ENCODE measurements around the gene ULK1. TPM values are rescaled to one million over a fixed set of nuclear protein-coding genes. Genes with fewer than 3 reads are reported as not detected.

Gene ULK1
- total RNA-seq, 1 donor from 2014 or later = 69.3 TPM

DNA sequence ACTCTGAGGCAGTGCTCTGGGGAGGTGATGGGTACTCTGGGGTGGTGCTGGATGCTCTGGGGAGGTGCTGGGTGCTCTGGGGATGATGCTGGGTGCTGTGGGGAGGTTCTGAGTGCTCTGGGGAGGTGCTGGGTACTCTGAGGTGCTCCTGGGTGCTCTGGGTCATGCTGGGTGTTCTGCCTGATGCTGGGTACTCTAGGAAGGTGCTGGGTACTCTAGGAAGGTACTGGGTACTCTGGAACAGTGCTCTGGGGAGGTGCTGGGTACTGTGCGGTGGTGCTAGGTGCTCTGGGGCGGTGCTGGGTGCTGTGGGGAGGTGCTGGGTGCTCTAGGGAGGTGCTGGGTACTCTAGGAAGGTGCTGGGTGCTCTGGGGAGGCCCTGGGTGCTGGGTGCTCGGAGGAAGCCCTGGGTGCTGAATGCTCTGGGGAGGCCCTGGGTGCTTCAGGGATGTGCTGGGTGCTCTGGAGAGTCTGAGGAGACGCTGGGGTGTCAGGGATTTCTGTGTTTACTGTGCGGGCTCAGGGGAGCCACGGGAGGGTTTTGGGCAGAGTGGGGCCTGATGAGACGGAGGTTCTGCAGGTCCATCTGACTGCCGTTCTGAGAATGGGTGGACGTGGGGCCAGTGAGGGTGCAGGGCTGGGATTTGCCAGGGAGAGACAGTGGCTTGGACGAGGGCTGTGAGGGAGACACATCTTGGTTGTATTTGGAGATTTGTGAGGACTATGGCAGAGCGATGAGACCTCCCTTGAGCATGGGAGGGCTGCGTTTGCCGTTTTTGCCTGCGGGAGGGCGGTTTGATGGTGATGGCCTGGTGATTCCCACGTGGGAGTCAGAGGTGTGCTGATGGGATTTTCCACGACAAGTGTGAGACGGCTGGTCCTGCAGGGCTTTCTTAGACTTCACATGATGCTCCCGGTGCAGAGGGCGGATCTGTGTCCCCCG is 36.2 kb upstream of the ULK1 start:
- TF ChIP-seq, protein P1, sequence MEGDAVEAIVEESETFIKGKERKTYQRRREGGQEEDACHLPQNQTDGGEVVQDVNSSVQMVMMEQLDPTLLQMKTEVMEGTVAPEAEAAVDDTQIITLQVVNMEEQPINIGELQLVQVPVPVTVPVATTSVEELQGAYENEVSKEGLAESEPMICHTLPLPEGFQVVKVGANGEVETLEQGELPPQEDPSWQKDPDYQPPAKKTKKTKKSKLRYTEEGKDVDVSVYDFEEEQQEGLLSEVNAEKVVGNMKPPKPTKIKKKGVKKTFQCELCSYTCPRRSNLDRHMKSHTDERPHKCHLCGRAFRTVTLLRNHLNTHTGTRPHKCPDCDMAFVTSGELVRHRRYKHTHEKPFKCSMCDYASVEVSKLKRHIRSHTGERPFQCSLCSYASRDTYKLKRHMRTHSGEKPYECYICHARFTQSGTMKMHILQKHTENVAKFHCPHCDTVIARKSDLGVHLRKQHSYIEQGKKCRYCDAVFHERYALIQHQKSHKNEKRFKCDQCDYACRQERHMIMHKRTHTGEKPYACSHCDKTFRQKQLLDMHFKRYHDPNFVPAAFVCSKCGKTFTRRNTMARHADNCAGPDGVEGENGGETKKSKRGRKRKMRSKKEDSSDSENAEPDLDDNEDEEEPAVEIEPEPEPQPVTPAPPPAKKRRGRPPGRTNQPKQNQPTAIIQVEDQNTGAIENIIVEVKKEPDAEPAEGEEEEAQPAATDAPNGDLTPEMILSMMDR (conservative IDR thresholded peaks at IDR 0.05) = no peak
- Mint-ChIP-seq H3K4me1 (peaks cover 52% of the 10 kb centered on the region), H3K36me3 (ENCODE audit: low read depth) (no peaks in the 10 kb centered on the region), H3K27me3 (ENCODE audit: low read depth) (peaks cover 56% of the 10 kb centered on the region), H3K9me3 (no peaks in the 10 kb centered on the region), H3K4me3 (peak overlapping the region; percentile 84), H3K27ac (ENCODE audit: unreplicated experiment) (peak overlapping the region; percentile 28)
- no peak for DNase-seq (ENCODE audit: low read depth, low spot score)

DNA sequence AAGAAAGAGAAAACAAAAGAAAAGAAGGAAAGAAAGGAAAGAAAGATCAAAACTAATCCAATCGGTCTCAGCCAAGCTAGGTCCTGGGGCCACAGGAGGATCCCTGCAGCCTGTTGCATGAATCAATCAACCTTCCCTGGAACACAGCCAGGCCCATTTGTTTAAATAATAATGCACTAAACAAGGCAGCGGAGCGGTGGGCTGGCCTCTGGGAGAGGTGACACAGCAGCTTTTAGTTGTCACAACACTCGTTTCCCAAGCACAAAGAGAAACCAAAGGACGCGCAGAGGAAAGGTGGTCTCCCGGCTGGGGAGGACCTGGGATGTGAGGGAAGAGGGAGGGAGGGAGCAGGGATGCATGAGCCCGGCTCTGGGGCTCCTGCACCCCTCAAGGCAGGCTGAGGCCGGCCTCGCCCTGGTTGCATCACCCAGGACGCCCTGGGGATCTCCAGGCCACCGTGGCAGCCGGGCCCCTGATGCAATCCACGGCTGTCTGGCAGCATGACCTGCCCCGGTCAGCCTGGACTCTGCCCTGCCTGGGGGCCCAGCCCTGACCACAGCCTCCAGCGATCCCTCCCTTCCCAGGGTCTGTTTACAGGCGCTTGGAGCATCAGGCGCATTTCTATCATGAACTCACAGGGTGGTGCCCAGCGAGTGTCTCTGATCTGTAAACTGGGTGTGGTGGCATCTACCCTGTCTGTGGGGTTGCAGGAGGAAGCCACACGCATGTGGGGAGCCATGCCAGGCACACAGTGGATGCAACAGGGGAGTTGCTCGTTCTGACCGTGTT is 33.8 kb upstream of the ULK1 start:
- peak overlapping the region; percentile 82 for H3K4me3 Mint-ChIP-seq
- H3K4me1 Mint-ChIP-seq = peaks cover 57% of the 10 kb centered on the region
- no peak for DNase-seq (ENCODE audit: low read depth, low spot score)
- H3K36me3 Mint-ChIP-seq (ENCODE audit: low read depth) = no peaks in the 10 kb centered on the region
- peak overlapping the region; percentile 86 for H3K27ac Mint-ChIP-seq (ENCODE audit: unreplicated experiment)
- TF ChIP-seq, protein P1 (conservative IDR thresholded peaks at IDR 0.05) = no peak
- H3K9me3 Mint-ChIP-seq = no peaks in the 10 kb centered on the region
- peaks cover 48% of the 10 kb centered on the region for H3K27me3 Mint-ChIP-seq (ENCODE audit: low read depth)

DNA sequence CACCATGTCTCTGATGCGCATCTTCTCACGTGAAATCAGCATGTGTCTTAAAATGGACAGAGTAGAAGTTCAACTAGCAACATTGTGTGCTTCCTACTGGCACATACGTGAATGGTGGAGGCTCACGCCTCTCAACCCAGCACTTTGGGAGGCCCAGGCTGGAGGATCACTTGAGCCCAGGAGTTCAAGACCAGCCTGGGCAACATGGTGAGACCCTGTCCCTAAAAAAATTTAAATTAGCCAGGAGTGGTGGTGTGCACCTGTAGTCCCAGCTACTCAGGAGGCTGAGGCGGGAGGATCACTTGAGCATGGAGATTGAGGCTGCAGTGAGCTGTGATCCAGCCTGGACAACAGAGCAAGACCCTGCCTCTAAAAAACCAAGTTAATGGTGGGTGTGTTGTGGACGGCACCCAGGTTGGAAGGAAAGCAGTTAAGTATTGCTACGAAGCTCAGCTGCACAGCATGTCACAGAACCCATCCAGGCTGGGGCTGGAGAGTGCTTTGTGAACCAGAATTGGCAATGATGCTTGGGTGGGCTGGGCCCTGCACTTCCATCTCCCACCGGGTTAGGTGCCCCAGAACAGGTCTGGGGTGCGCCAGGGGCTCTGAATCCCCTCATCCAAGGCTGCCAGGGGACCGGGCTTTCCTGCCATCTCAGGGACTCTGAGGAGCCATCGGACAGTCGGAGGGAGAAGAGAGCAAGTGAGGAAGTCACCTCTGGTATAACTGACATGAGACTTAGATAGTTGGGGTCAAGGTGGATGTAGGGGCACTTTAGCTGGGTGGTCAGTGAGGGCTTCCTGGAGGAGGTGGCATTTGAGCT is 33.0 kb upstream of the ULK1 start:
- TF ChIP-seq, protein P1 (conservative IDR thresholded peaks at IDR 0.05) = no peak

DNA sequence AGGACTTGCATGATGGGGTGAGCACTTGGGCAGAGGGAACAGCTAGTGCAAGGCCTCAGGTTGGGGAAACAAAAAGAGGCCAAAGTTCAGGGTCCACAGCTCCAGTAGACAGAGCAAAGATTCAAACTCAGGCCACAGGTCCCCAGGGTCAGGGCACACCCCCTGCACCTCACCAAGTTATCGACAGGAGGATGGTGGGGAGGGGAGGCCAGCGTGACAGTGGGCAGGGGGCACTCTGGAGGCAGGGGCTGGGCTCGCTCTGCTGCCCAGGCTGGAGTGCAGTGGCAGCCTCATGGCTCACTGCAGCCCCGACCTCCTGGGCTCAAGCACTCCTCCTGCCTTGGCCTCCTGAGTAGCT is 32.4 kb upstream of the ULK1 start:
- Mint-ChIP-seq H3K27ac (ENCODE audit: unreplicated experiment) (peak overlapping the region; percentile 35), H3K9me3 (no peaks in the 10 kb centered on the region), H3K4me1 (peaks cover 49% of the 10 kb centered on the region), H3K27me3 (ENCODE audit: low read depth) (peaks cover 39% of the 10 kb centered on the region), H3K36me3 (ENCODE audit: low read depth) (no peaks in the 10 kb centered on the region), H3K4me3 (peak overlapping the region; percentile 76)
- DNase-seq (ENCODE audit: low read depth, low spot score) = no peak
- TF ChIP-seq, protein P1 (conservative IDR thresholded peaks at IDR 0.05) = no peak

More for the DNA sequence above, 33.0 kb upstream of the ULK1 start:
- Mint-ChIP-seq H3K4me3 (peak overlapping the region; percentile 76), H3K27me3 (ENCODE audit: low read depth) (peaks cover 42% of the 10 kb centered on the region), H3K4me1 (peaks cover 52% of the 10 kb centered on the region), H3K27ac (ENCODE audit: unreplicated experiment) (peak overlapping the region; percentile 71), H3K36me3 (ENCODE audit: low read depth) (no peaks in the 10 kb centered on the region), H3K9me3 (no peaks in the 10 kb centered on the region)
- no peak for DNase-seq (ENCODE audit: low read depth, low spot score)

- Mint-ChIP-seq H3K36me3 (ENCODE audit: low read depth) (no peaks in the 10 kb centered on the region), H3K27me3 (ENCODE audit: low read depth) (peaks cover 34% of the 10 kb centered on the region), H3K9me3 (no peaks in the 10 kb centered on the region), H3K4me1 (peaks cover 45% of the 10 kb centered on the region), H3K4me3 (peak overlapping the region; percentile 24), H3K27ac (ENCODE audit: unreplicated experiment) (no peak overlapping the region)
- TF ChIP-seq, protein P1 (conservative IDR thresholded peaks at IDR 0.05) = no peak
- no peak for DNase-seq (ENCODE audit: low read depth, low spot score)
Measured at GRCh38 chr12:131862600-131862993, 31.8 kb upstream of the ULK1 start.
